Measurements from ENCODE around the gene MAGOHB.

GRCh38 chr12:10612984-10613348 lies 443 bp downstream of the MAGOHB start:
- TF ChIP-seq CUX1 (IDR thresholded peaks at IDR 0.05; ENCODE audit: insufficient replicate concordance, low read depth, low read length) = no peak
- TF ChIP-seq ASH2L (IDR thresholded peaks at IDR 0.05; ENCODE audit: borderline replicate concordance, low read depth) = no peak
- no peak for TF ChIP-seq ESRRA (IDR thresholded peaks at IDR 0.05; ENCODE audit: low read length)
- TF ChIP-seq CTCF (IDR thresholded peaks at IDR 0.05 in 2 of 3, conservative IDR thresholded peaks at IDR 0.05 in 1 of 3; ENCODE audit: control insufficient read depth in 2 of 3, extremely low read depth in 1 of 3, insufficient read depth in 1 of 3, low read depth in 3 of 3, low read length in 3 of 3) = no peak
- no peak for TF ChIP-seq POLR2A (IDR thresholded peaks at IDR 0.05; ENCODE audit: low read depth, low read length)
- TF ChIP-seq GATAD2B (conservative IDR thresholded peaks at IDR 0.05; ENCODE audit: low read depth) = no peak
- TF ChIP-seq POLR2AphosphoS5 (IDR thresholded peaks at IDR 0.05; ENCODE audit: low read length) = no peak
- TF ChIP-seq HDAC6 (IDR thresholded peaks at IDR 0.05; ENCODE audit: unreplicated experiment) = no peak
- no peak for TF ChIP-seq MAX (IDR thresholded peaks at IDR 0.05; ENCODE audit: low read depth, low read length)
- no peak for TF ChIP-seq FOXK2 (IDR thresholded peaks at IDR 0.05)
- no peak for TF ChIP-seq CREM (IDR thresholded peaks at IDR 0.05; ENCODE audit: low read depth)
- TF ChIP-seq BACH1 (IDR thresholded peaks at IDR 0.05; ENCODE audit: borderline replicate concordance) = no peak
- TF ChIP-seq ZNF274 (IDR thresholded peaks at IDR 0.05; ENCODE audit: insufficient read depth, insufficient read length) = no peak

Data from GM12878 (cell line).